Umbilical cord (tissue), 2 donors: ENCODE measurements around the gene TEAD3. TPM values are rescaled to one million over a fixed set of nuclear protein-coding genes. Genes with fewer than 3 reads are reported as not detected.

Source experiments
- DNase-seq: peaks from one replicate; pipeline ENCODE4 v3.0.0-alpha.2; 2015; ENCODE audit warnings: low spot score
- total RNA-seq: library from RNA; depleted of rRNA; stranded (reverse); fragments of >200 nt; gene quantifications from one replicate; pipeline ENCODE4 v1.2.3, GENCODE V29; 2014; ENCODE audit warnings: low replicate concordance; ENCODE audit not compliant: insufficient read depth

TEAD3 gene
- total RNA-seq, 1 donor from 2014 or later = 12.0 TPM

GRCh38 chr6:35492258-35492973 is 4.5 kb downstream of the TEAD3 start:
- peak; percentile 79 for DNase-seq

GRCh38 chr6:35491558-35492257 is 5.2 kb downstream of the TEAD3 start:
- DNase-seq = peak; percentile 77

- peak; percentile 22 for DNase-seq
These were observed 5.9 kb downstream of the TEAD3 start for GRCh38 chr6:35490821-35491557.

- peak; percentile 90 for DNase-seq
These were observed 6.7 kb downstream of the TEAD3 start for GRCh38 chr6:35489995-35490791.

- no peak for DNase-seq
These were observed 7.8 kb downstream of the TEAD3 start for GRCh38 chr6:35489066-35489465.

GRCh38 chr6:35488517-35488862 is 8.4 kb downstream of the TEAD3 start:
- no peak for DNase-seq

- peak; percentile 64 for DNase-seq
These were observed 9.0 kb downstream of the TEAD3 start for GRCh38 chr6:35487658-35488516.

GRCh38 chr6:35486005-35486925 is 10.6 kb downstream of the TEAD3 start:
- DNase-seq = peak; percentile 82

- DNase-seq = peak; percentile 85
These were observed 11.4 kb downstream of the TEAD3 start for GRCh38 chr6:35485402-35485877.

GRCh38 chr6:35484921-35485392 is 11.9 kb downstream of the TEAD3 start:
- no peak for DNase-seq

GRCh38 chr6:35483893-35484645 is 12.8 kb downstream of the TEAD3 start:
- DNase-seq = no peak

GRCh38 chr6:35483490-35483889 is 13.4 kb downstream of the TEAD3 start:
- DNase-seq = no peak

GRCh38 chr6:35483062-35483461 is 13.8 kb downstream of the TEAD3 start:
- DNase-seq = no peak

GRCh38 chr6:35481226-35481625 is 15.7 kb downstream of the TEAD3 start:
- no peak for DNase-seq

- no peak for DNase-seq
These were observed 16.7 kb downstream of the TEAD3 start for GRCh38 chr6:35480176-35480575.

- DNase-seq = no peak
These were observed 18.6 kb downstream of the TEAD3 start for GRCh38 chr6:35478259-35478658.

- no peak for DNase-seq
These were observed 19.2 kb downstream of the TEAD3 start for GRCh38 chr6:35477551-35478179.

- DNase-seq = no peak
These were observed 19.9 kb downstream of the TEAD3 start for GRCh38 chr6:35477028-35477427.
